Measurements from ENCODE around the gene IQGAP2.

The IQGAP2 gene

DNA sequence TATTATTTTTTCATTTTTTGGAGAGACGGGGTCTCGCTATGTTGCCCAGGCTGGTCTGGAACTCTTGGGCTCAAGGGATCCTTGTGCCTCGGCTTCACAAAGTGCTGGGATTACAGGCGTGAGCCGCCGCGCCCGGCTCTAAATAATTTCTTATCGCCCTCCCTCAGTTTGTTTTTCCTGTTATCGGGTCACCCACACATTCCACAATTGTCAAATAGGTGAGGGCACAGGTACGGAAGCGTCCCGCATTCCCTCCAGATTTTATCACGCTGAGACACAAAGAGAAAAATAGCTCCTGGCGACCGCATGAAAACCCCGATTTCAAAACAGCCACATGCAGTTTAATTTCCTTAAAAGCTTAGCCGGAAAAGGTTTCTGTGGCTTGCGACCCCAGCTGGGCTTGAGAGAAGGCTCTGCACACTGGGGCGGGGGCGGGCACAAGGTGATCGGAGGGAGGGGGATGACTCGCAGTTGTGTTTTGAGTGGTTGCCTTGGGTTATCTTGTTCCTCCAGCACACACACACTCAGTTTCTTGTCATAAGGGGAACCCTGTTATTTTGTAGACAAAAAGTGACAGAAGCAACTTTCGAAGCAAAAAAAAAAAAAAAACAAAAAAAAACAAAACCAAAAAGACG, 717 bp upstream of the IQGAP2 start:
- no peaks in the 10 kb centered on the region for H3K79me2 ChIP-seq (ENCODE audit: control insufficient read depth, insufficient read depth, low read length, unreplicated experiment)
- peak overlapping the region; percentile 77 for H2AFZ ChIP-seq (ENCODE audit: low read length, unreplicated experiment)
- no peak overlapping the region for H3K27ac ChIP-seq (ENCODE audit: low read depth, low read length)
- no peaks in the 10 kb centered on the region for H3K4me1 ChIP-seq (ENCODE audit: control insufficient read depth, insufficient read depth, low read length, unreplicated experiment)
- no peaks in the 10 kb centered on the region for H3K36me3 ChIP-seq (ENCODE audit: insufficient read depth, low read length)
- H3K27me3 ChIP-seq (ENCODE audit: insufficient read depth, low read length): peaks cover 85% of the 10 kb centered on the region
- H3K4me3 ChIP-seq (ENCODE audit: low read depth, low read length): peak overlapping the region; percentile 76

DNA sequence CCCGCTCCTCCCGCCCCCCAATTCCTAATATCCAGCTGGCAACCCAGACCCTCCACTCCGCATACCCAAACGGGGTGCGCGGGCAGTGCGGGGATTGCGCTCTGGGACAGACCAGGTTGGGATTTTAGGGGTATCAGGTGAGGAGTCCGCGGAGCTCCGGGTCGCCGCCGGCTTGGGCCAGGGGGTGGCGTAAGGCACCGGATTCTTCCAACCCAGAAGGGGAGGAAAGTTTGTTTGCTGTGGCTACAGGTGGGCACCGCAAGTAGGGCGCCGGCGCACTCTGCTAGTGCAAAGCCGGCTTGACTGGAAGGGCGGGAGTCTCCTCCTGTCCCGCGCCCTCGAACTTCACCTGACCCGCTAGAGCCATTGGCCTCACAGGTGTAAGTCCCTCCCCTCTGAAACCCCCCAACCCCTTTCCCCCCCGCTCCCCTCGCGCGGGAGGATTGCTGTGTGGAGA, 709 bp downstream of the IQGAP2 start:
- no peaks in the 10 kb centered on the region for H3K79me2 ChIP-seq (ENCODE audit: control insufficient read depth, insufficient read depth, low read length, unreplicated experiment)
- H3K36me3 ChIP-seq (ENCODE audit: insufficient read depth, low read length): no peaks in the 10 kb centered on the region
- no peaks in the 10 kb centered on the region for H3K4me1 ChIP-seq (ENCODE audit: control insufficient read depth, insufficient read depth, low read length, unreplicated experiment)
- H3K27me3 ChIP-seq (ENCODE audit: insufficient read depth, low read length): peaks cover 89% of the 10 kb centered on the region
- no peak overlapping the region for H2AFZ ChIP-seq (ENCODE audit: low read length, unreplicated experiment)
- no peak overlapping the region for H3K27ac ChIP-seq (ENCODE audit: low read depth, low read length)
- peak overlapping the region; percentile 76 for H3K4me3 ChIP-seq (ENCODE audit: low read depth, low read length)

DNA sequence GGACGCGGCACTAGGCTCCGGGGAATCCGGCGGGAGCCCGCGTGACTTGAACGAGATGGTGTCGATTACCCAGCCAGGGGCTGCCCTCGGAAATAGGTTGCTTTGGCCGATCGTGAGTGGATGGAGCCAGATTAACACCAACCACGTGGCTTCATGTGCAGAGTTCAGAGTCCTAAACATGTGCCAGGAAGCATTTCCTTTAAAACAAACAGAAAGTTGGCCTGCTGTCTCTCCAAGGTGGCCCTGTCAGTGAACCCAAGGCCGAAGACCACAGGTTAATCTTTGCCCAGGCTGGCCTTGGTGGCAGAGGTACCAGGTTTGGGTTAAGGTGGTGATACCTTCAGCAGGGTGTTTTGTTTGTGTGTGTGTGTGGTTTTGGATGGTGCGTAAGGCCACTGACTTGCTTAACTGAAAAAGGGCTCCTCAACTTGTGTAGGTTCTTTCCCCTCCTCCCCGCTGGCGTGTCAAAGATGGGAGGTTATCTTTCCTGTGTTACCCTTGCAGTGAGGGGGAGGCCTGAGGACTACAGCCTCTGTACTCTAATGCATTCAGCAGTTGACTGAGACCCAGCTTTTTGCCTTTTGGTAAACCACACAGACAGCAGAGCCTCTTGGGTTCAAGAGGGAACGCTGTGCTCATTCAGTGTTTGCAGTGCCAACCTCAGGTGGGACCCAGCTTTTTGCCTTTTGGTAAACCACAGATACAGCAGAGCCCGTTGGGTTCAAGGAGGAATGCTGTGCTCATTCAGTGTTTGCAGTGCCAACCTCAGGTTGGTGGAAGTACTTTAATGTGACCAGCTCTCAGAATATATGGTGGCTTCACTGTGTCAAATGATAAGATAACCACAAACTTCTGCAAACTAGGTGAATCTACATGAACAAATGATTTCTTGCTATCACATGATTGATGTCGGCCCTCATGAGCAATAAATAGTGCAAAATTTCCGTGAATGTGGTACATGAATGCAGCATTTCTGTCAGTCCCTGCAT, 1.4 kb downstream of the IQGAP2 start:
- H3K4me3 ChIP-seq (ENCODE audit: low read depth, low read length): no peak overlapping the region
- no peak overlapping the region for H2AFZ ChIP-seq (ENCODE audit: low read length, unreplicated experiment)
- peaks cover 88% of the 10 kb centered on the region for H3K27me3 ChIP-seq (ENCODE audit: insufficient read depth, low read length)
- no peaks in the 10 kb centered on the region for H3K36me3 ChIP-seq (ENCODE audit: insufficient read depth, low read length)
- H3K79me2 ChIP-seq (ENCODE audit: control insufficient read depth, insufficient read depth, low read length, unreplicated experiment): no peaks in the 10 kb centered on the region
- no peaks in the 10 kb centered on the region for H3K4me1 ChIP-seq (ENCODE audit: control insufficient read depth, insufficient read depth, low read length, unreplicated experiment)
- no peak overlapping the region for H3K27ac ChIP-seq (ENCODE audit: low read depth, low read length)

DNA sequence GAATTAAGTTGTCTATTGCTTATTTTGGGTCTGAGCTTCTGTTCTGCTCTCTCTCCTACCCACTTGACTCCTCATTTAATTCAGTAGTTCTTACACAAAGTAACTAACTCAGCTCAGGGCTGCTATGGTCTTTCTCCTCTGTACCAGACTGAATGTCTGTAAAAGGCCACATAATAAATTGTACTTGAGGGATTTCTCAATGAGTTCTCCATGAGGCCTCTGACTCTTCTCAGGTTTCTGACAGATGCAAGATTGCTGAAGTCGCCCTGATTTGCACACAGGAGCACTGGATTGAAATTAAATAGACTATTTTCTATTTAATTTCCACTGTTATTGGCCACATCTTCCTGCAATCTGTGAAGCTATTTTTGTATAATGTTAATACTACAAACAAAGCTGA, 2.9 kb downstream of the IQGAP2 start:
- H3K4me3 ChIP-seq (ENCODE audit: low read depth, low read length): no peak overlapping the region
- H3K79me2 ChIP-seq (ENCODE audit: control insufficient read depth, insufficient read depth, low read length, unreplicated experiment): no peaks in the 10 kb centered on the region
- H3K27me3 ChIP-seq (ENCODE audit: insufficient read depth, low read length): peaks cover 89% of the 10 kb centered on the region
- no peaks in the 10 kb centered on the region for H3K36me3 ChIP-seq (ENCODE audit: insufficient read depth, low read length)
- H3K27ac ChIP-seq (ENCODE audit: low read depth, low read length): no peak overlapping the region
- no peak overlapping the region for H2AFZ ChIP-seq (ENCODE audit: low read length, unreplicated experiment)
- H3K4me1 ChIP-seq (ENCODE audit: control insufficient read depth, insufficient read depth, low read length, unreplicated experiment): no peaks in the 10 kb centered on the region

DNA sequence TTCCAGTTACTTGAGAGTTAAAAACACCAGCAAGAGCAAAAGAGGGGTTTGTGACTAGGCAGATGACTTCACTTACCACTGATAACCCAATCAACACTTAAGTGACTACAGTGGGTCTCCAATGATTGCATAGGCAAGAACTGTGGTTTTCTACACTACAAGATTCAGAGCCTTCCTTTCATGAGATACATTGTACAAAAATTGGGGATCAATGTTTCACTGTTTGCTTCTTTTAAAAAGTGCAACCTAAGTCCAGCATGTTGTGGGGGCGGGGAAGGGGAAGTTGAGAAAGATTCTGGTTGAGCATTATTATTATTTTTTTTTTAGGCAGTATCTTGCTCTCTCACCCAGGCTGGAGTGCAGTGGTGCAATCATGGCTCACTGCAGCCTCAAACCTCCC, 3.6 kb downstream of the IQGAP2 start:
- no peak overlapping the region for H2AFZ ChIP-seq (ENCODE audit: low read length, unreplicated experiment)
- no peak overlapping the region for H3K27ac ChIP-seq (ENCODE audit: low read depth, low read length)
- H3K4me3 ChIP-seq (ENCODE audit: low read depth, low read length): no peak overlapping the region
- no peaks in the 10 kb centered on the region for H3K36me3 ChIP-seq (ENCODE audit: insufficient read depth, low read length)
- H3K79me2 ChIP-seq (ENCODE audit: control insufficient read depth, insufficient read depth, low read length, unreplicated experiment): no peaks in the 10 kb centered on the region
- no peaks in the 10 kb centered on the region for H3K4me1 ChIP-seq (ENCODE audit: control insufficient read depth, insufficient read depth, low read length, unreplicated experiment)
- H3K27me3 ChIP-seq (ENCODE audit: insufficient read depth, low read length): peaks cover 83% of the 10 kb centered on the region

DNA sequence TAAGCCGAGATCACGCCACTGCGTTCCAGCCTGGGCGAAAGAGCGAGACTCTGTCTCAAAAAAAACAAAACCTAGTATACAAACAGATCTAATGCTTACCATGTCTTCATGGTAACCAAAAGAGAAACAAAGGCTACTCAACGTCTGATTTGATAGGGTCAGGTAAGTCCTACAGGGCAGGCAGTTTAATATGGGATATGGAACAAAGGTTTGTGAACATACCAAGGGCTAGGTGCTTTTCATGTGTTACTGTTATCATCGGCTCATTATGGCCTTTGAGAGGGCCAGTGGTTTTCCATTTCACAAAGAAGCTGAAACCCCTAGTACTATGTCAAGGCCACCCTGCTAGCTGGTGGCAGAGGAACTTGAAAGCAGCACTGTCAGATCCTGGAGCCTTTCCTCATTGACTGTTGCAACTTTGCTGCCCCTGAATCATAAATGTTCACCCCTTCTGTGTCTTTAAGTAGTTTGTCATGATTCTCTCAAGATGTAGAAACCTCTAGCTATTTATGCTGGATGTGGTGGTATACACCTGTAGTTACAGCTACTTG, 5.1 kb downstream of the IQGAP2 start:
- Histone ChIP-seq H3K4me1 (ENCODE audit: control insufficient read depth, insufficient read depth, low read length, unreplicated experiment) (no peaks in the 10 kb centered on the region), H3K27me3 (ENCODE audit: insufficient read depth, low read length) (peaks cover 72% of the 10 kb centered on the region), H2AFZ (ENCODE audit: low read length, unreplicated experiment) (no peak overlapping the region), H3K36me3 (ENCODE audit: insufficient read depth, low read length) (no peaks in the 10 kb centered on the region), H3K4me3 (ENCODE audit: low read depth, low read length) (no peak overlapping the region), H3K79me2 (ENCODE audit: control insufficient read depth, insufficient read depth, low read length, unreplicated experiment) (no peaks in the 10 kb centered on the region), H3K27ac (ENCODE audit: low read depth, low read length) (no peak overlapping the region)

DNA sequence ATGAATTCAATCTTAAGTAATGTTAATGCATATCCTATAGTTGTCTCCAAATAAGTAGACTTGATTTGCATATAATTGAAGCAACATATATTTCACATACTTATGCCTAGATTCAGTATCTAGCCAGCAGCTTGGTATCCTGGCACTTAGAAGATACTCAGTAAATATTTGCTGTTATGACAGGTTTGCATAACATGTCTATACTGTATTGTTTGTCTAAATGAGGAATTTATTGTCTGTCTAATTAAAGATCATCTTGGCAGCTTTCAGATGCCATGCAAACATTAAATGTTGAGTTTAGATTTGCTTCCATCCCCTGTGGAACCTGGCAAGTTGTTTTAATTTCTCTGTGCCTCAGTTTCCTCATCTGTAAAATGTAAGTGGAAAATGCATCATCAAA, 9.4 kb downstream of the IQGAP2 start:
- Histone ChIP-seq H2AFZ (ENCODE audit: low read length, unreplicated experiment) (no peak overlapping the region), H3K79me2 (ENCODE audit: control insufficient read depth, insufficient read depth, low read length, unreplicated experiment) (no peaks in the 10 kb centered on the region), H3K27me3 (ENCODE audit: insufficient read depth, low read length) (peaks cover 31% of the 10 kb centered on the region; the same call in 1 of the 2 replicates), H3K27ac (ENCODE audit: low read depth, low read length) (no peak overlapping the region), H3K36me3 (ENCODE audit: insufficient read depth, low read length) (no peaks in the 10 kb centered on the region), H3K4me3 (ENCODE audit: low read depth, low read length) (no peak overlapping the region), H3K4me1 (ENCODE audit: control insufficient read depth, insufficient read depth, low read length, unreplicated experiment) (no peaks in the 10 kb centered on the region)

DNA sequence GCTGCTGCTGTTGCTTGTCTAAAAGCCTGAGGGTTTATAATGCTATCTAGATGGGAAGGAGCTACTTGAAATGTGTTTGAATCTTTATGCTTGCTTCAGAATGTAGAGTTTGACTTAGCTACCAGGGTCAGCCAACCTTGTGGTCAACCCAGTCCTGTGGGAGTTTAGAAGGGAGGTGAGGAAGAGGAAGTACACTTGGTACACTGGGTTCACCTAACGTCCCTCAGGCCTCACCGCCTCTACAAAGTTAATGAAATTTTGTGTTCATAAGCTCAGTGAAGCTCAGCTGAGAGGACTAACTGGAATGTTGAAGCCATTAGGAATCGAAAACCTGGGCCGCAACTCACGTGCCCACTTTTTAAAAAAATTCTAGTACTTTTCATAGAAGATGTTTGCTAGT, 10.7 kb downstream of the IQGAP2 start:
- Histone ChIP-seq H3K79me2 (ENCODE audit: control insufficient read depth, insufficient read depth, low read length, unreplicated experiment) (no peaks in the 10 kb centered on the region), H3K27me3 (ENCODE audit: insufficient read depth, low read length) (peaks cover 21% of the 10 kb centered on the region; the same call in 1 of the 2 replicates)

DNA sequence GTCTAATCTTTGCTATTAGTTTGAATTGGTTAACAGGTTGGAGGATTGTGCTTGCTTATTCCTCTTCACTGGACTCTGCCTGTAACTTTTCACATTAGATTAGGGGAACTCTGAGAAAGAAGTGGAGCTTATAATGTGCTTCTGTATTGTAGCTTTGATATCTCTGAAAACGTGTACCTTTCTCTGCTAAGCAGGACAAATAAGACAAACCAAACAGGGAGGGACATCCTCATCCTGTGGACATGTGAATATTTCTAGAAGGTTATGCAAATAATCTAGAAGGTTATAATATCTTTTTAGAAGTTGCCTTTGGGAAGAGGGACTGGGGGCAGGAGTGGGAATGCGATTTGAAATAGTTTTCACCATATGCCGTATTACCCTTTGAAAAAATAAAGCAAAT, 11.7 kb downstream of the IQGAP2 start:
- Histone ChIP-seq H3K36me3 (ENCODE audit: insufficient read depth, low read length) (no peaks in the 10 kb centered on the region), H2AFZ (ENCODE audit: low read length, unreplicated experiment) (no peak overlapping the region), H3K79me2 (ENCODE audit: control insufficient read depth, insufficient read depth, low read length, unreplicated experiment) (no peaks in the 10 kb centered on the region), H3K4me3 (ENCODE audit: low read depth, low read length) (no peak overlapping the region), H3K27me3 (ENCODE audit: insufficient read depth, low read length) (peaks cover 16% of the 10 kb centered on the region; the same call in 1 of the 2 replicates), H3K27ac (ENCODE audit: low read depth, low read length) (no peak overlapping the region), H3K4me1 (ENCODE audit: control insufficient read depth, insufficient read depth, low read length, unreplicated experiment) (no peaks in the 10 kb centered on the region)

More for the DNA sequence above, 10.7 kb downstream of the IQGAP2 start:
- no peak overlapping the region for H3K27ac ChIP-seq (ENCODE audit: low read depth, low read length)
- no peak overlapping the region for H3K4me3 ChIP-seq (ENCODE audit: low read depth, low read length)
- H3K4me1 ChIP-seq (ENCODE audit: control insufficient read depth, insufficient read depth, low read length, unreplicated experiment): no peaks in the 10 kb centered on the region
- no peak overlapping the region for H2AFZ ChIP-seq (ENCODE audit: low read length, unreplicated experiment)
- H3K36me3 ChIP-seq (ENCODE audit: insufficient read depth, low read length): no peaks in the 10 kb centered on the region

DNA sequence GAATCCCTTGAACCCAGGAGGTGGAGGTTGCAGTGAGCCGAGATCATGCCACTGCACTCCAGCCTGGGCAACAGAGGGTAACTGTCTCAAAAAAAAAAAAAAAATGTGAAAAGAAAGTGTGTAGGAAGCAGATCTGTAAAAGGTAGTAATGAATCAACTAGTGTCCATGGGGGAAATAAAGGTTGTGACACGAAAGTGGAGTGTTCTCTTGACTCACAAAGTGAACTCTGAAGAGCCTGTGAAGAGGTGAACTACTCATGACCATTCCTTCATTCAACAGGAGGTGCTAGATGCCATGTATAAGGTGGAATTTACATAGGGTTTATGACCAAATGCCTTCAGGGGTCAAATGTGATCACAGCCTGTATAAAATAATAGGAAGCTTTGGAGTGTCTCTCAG, 12.8 kb downstream of the IQGAP2 start:
- Histone ChIP-seq H3K27ac (ENCODE audit: low read depth, low read length) (no peak overlapping the region), H2AFZ (ENCODE audit: low read length, unreplicated experiment) (no peak overlapping the region), H3K79me2 (ENCODE audit: control insufficient read depth, insufficient read depth, low read length, unreplicated experiment) (no peaks in the 10 kb centered on the region), H3K4me1 (ENCODE audit: control insufficient read depth, insufficient read depth, low read length, unreplicated experiment) (no peaks in the 10 kb centered on the region), H3K36me3 (ENCODE audit: insufficient read depth, low read length) (no peaks in the 10 kb centered on the region), H3K27me3 (ENCODE audit: insufficient read depth, low read length) (peaks cover 6% of the 10 kb centered on the region; the same call in 1 of the 2 replicates), H3K4me3 (ENCODE audit: low read depth, low read length) (no peak overlapping the region)

Measured in ACC112 (cell line).